Glutamatergic neuron (in vitro differentiated cells): ENCODE results near the gene PEAK1. TPM values are rescaled to one million over a fixed set of nuclear protein-coding genes. Genes with fewer than 3 reads are reported as not detected.

Experiments used
- DNase-seq: peaks from one replicate; pipeline ENCODE4 v3.0.0; 2022
- H3K27ac Mint-ChIP-seq: one replicate; pipeline ENCODE4 v1.8.0; 2020; ENCODE audit warnings: mild to moderate bottlenecking, mixed read lengths, inconsistent platforms; ENCODE audit not compliant: unreplicated experiment
- H3K27me3 Mint-ChIP-seq: one replicate; pipeline ENCODE4 v1.8.0; 2020; ENCODE audit warnings: mild to moderate bottlenecking, moderate library complexity, mixed read lengths, inconsistent platforms; ENCODE audit not compliant: unreplicated experiment
- H3K36me3 Mint-ChIP-seq: one replicate; pipeline ENCODE4 v1.8.0; 2020; ENCODE audit warnings: mild to moderate bottlenecking, mixed read lengths, inconsistent platforms; ENCODE audit not compliant: unreplicated experiment
- H3K4me1 Mint-ChIP-seq: one replicate; pipeline ENCODE4 v1.8.0; 2020; ENCODE audit warnings: mild to moderate bottlenecking, low read depth, mixed read lengths, inconsistent platforms; ENCODE audit not compliant: unreplicated experiment
- H3K4me3 Mint-ChIP-seq: one replicate; pipeline ENCODE4 v1.8.0; 2020; ENCODE audit warnings: mild to moderate bottlenecking, mixed read lengths, inconsistent platforms; ENCODE audit not compliant: unreplicated experiment
- H3K9me3 Mint-ChIP-seq: one replicate; pipeline ENCODE4 v1.8.0; 2020; ENCODE audit warnings: mild to moderate bottlenecking, moderate library complexity, mixed read lengths, inconsistent platforms; ENCODE audit not compliant: unreplicated experiment
- total RNA-seq: library from RNA; stranded (reverse); fragmentation: NEBNext Ultra II Directional; extraction: Animal tissue kit (Norgen Biotek cat#: 25700); gene quantifications from one replicate; pipeline ENCODE4 v1.2.1, GENCODE V29; 2021; ENCODE audit not compliant: unreplicated experiment
- TF ChIP-seq, protein P1 (sequence below): fragments of 200-600 bp; sonication (generic); IDR thresholded peaks from one replicate; pipeline ENCODE4 v1.5.0; 2021; ENCODE audit not compliant: partially characterized antibody, unreplicated experiment

PEAK1 gene
- total RNA-seq, 1 donor from 2014 or later: 110 TPM

DNA sequence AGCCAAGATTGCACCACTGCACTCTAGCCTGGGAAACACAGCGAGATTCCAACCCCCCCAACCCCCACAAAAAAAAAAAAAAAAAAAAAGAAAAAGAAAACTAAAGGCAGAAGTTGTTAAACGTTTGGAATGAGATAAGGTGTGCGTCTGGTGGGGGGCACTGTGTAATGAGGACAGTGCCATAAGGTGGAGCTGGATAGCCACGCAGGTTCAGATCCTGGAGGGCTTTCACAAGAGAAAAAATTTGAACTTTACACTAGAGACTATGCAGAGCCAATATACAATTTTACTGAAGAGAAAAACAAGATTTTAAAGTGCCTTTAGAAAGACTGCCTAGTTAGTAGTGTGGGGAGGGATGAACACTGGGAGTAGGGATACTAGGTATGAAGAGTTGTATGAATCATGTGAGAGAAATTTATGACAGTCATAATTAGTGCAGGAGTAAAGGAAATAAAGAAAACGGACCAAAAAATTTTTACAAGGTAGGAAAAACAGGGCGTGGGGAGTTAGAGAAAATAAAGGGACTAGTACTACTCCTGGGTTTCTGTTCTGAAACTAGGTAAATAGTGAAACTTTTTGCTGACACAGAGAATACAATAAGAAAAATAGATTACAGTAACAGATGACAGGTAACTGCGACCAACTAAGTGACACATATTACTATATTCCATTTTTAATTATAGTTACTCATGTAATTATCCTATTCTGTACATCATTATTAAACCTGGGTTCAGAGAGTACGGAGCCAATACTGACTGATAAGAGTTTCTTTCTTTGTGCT is 108.1 kb downstream of the PEAK1 start:
- no peak overlapping the region for H3K27ac Mint-ChIP-seq
- no peak overlapping the region for H3K4me3 Mint-ChIP-seq
- peaks cover 3% of the 10 kb centered on the region for H3K27me3 Mint-ChIP-seq
- no peaks in the 10 kb centered on the region for H3K9me3 Mint-ChIP-seq
- H3K4me1 Mint-ChIP-seq: peaks cover 8% of the 10 kb centered on the region
- DNase-seq: no peak
- TF ChIP-seq, protein P1, sequence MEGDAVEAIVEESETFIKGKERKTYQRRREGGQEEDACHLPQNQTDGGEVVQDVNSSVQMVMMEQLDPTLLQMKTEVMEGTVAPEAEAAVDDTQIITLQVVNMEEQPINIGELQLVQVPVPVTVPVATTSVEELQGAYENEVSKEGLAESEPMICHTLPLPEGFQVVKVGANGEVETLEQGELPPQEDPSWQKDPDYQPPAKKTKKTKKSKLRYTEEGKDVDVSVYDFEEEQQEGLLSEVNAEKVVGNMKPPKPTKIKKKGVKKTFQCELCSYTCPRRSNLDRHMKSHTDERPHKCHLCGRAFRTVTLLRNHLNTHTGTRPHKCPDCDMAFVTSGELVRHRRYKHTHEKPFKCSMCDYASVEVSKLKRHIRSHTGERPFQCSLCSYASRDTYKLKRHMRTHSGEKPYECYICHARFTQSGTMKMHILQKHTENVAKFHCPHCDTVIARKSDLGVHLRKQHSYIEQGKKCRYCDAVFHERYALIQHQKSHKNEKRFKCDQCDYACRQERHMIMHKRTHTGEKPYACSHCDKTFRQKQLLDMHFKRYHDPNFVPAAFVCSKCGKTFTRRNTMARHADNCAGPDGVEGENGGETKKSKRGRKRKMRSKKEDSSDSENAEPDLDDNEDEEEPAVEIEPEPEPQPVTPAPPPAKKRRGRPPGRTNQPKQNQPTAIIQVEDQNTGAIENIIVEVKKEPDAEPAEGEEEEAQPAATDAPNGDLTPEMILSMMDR: no peak
- H3K36me3 Mint-ChIP-seq: no peaks in the 10 kb centered on the region

DNA sequence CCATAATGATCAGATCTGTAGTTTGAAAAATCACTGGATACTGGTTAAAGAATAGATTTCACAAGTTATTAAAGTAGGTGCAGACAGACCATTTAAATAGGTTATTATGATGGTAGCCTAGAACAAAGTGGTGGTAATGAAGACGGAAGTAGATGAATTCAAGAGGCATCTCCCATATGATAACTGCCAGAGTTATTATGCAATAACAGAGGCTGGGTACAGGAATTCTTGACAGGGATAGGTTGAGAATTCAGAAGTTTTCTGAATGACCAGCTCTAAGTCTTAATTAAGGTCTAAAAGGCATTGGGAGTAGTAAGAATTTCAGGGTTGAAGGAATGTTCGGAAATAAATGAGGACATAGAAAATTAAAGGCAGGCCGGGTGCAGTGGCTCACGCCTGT is 108.9 kb downstream of the PEAK1 start:
- Mint-ChIP-seq H3K4me1 (peaks cover 10% of the 10 kb centered on the region), H3K36me3 (no peaks in the 10 kb centered on the region), H3K9me3 (no peaks in the 10 kb centered on the region), H3K27me3 (peaks cover 3% of the 10 kb centered on the region), H3K4me3 (no peak overlapping the region), H3K27ac (no peak overlapping the region)
- TF ChIP-seq, protein P1: no peak
- DNase-seq: no peak

DNA sequence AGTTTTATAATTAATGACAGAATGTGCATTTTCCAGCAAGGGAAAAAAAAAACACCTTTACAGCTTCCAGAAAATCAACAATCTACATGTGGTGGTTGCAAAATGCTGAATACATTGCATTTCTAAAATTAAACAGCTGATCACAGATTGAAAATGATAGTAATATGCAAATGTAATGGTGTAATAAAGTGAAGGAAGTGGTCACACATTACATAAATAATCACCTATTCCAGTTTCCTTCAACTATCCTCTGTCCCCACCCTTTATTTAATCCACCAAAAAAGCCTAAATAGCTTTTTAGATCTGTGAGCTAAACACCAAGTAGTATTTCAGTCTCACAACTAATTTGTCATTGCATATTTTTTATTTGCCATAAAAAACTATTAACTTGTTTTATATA is 110.5 kb downstream of the PEAK1 start:
- peaks cover 3% of the 10 kb centered on the region for H3K27me3 Mint-ChIP-seq
- H3K27ac Mint-ChIP-seq: no peak overlapping the region
- no peak for DNase-seq
- H3K9me3 Mint-ChIP-seq: no peaks in the 10 kb centered on the region
- TF ChIP-seq, protein P1: no peak
- peaks cover 10% of the 10 kb centered on the region for H3K4me1 Mint-ChIP-seq
- no peaks in the 10 kb centered on the region for H3K36me3 Mint-ChIP-seq
- H3K4me3 Mint-ChIP-seq: no peak overlapping the region

DNA sequence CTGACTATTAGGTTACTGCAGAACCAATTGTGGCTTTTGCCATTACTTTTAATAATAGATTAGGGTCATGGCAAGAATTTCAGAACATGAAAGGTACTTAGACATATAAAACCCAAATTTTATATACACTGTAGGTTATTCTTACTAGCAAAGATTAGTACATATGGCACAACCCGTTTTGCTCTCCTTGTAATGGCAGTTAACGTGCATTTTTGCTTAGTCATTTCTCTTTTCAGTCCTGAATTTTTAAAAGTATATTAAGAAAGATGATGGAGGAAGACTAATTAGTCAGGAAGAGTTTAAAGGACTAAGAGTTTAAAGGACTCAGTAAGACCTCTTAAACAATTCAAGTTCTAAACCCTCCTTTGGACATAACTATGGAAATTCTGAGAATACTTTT is 114.0 kb downstream of the PEAK1 start:
- Mint-ChIP-seq H3K9me3 (peaks cover 1% of the 10 kb centered on the region), H3K4me1 (peaks cover 16% of the 10 kb centered on the region), H3K27ac (no peak overlapping the region), H3K4me3 (no peak overlapping the region), H3K27me3 (peaks cover 2% of the 10 kb centered on the region), H3K36me3 (peaks cover 3% of the 10 kb centered on the region)
- TF ChIP-seq, protein P1: no peak
- no peak for DNase-seq

DNA sequence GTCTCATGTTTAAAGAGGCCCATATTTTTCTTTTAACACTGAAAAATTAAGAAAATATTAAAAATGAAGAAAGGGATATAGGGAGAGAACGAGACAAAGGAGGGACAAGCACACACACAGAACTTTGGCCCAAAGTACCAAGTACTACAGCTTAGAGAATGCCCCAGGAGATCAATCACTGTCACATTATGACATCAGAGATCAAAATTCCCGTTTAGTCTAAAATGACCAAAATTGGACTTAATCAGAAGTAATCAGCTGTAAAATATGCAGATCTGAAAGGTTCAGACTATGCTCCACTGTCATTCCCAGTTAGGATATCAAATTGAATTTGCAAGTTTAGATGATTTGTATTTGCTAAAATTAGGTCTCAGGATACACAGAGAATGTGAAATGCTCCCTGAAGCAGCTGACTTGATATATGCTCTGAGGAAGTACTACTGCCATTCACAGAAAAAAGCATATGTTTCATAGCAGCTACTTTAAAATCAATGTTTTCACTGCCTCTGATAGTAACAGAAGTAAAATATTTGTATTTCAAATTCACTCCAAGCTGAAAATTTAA is 123.0 kb downstream of the PEAK1 start:
- TF ChIP-seq, protein P1: no peak
- peak overlapping the region; percentile 69 for H3K27ac Mint-ChIP-seq
- H3K9me3 Mint-ChIP-seq: peaks cover 7% of the 10 kb centered on the region
- H3K4me3 Mint-ChIP-seq: no peak overlapping the region
- H3K36me3 Mint-ChIP-seq: no peaks in the 10 kb centered on the region
- peaks cover under 1% of the 10 kb centered on the region for H3K27me3 Mint-ChIP-seq
- peaks cover 6% of the 10 kb centered on the region for H3K4me1 Mint-ChIP-seq
- no peak for DNase-seq
